Spleen (tissue), 11 donors: ENCODE measurements around the gene WDR86. TPM values are rescaled to one million over a fixed set of nuclear protein-coding genes. Genes with fewer than 3 reads are reported as not detected.
A peak's percentile ranks its signal among the peaks of the same experiment; 100 is the strongest.

Experiments used
- DNase-seq: peaks from one replicate; pipeline ENCODE4 v3.0.0-alpha.2; 2020
- H3K27ac ChIP-seq, 8 donors: fragments of 200-600 bp; sonication (generic) in 7 of 8; 1 replicate in 4 of 8; 2 replicates in 4 of 8; pipeline versions ENCODE4 v1.5.0 to v1.8.0; 2016 to 2021; ENCODE audit warnings: inconsistent platforms in 4 of 8, mild to moderate bottlenecking in 4 of 8, moderate library complexity in 1 of 8
- H3K27me3 ChIP-seq, 7 donors: fragments of 200-600 bp; sonication (generic) in 6 of 7; replicated peaks in 1 of 7; 1 replicate in 4 of 7; 2 replicates in 3 of 7; pipeline versions ENCODE4 v1.5.0 to v1.8.0; 2016 to 2021; ENCODE audit warnings: inconsistent platforms in 3 of 7, mild to moderate bottlenecking in 1 of 7
- H3K36me3 ChIP-seq, 6 donors: fragments of 200-600 bp; sonication (generic) in 5 of 6; 1 replicate in 4 of 6; 2 replicates in 2 of 6; pipeline versions ENCODE4 v1.5.0 to v1.8.0; 2016 to 2021; ENCODE audit warnings: inconsistent platforms in 2 of 6
- H3K4me1 ChIP-seq, 6 donors: fragments of 200-600 bp; sonication (generic) in 5 of 6; 1 replicate in 3 of 6; 2 replicates in 3 of 6; pipeline versions ENCODE4 v1.5.0 to v1.8.0; 2016 to 2021; ENCODE audit warnings: inconsistent platforms in 3 of 6
- H3K4me3 ChIP-seq, 8 donors: fragments of 200-600 bp; sonication (generic) in 7 of 8; 1 replicate in 4 of 8; 2 replicates in 4 of 8; pipeline versions ENCODE4 v1.5.0 to v1.8.0; 2016 to 2021; ENCODE audit warnings: inconsistent platforms in 4 of 8, mild to moderate bottlenecking in 4 of 8, moderate library complexity in 2 of 8
- H3K9me3 ChIP-seq, 8 donors: fragments of 200-600 bp; sonication (generic) in 7 of 8; 1 replicate in 4 of 8; 2 replicates in 4 of 8; pipeline versions ENCODE4 v1.5.0 to v1.8.0; 2016 to 2021; ENCODE audit warnings: inconsistent platforms in 4 of 8
- POLR2A ChIP-seq, 3 donors: fragments of 450-650 bp; IDR thresholded peaks; one replicate each; pipeline ENCODE4 v1.5.1; 2017; ENCODE audit warnings: antibody characterized with exemption in 3 of 3, mild to moderate bottlenecking in 1 of 3
- POLR2AphosphoS5 ChIP-seq, 3 donors: sonication (generic); formaldehyde crosslinking; IDR thresholded peaks; one replicate each; pipeline ENCODE4 v1.5.1; 2017; ENCODE audit warnings: antibody characterized with exemption in 3 of 3
- WGBS, 5 donors: extraction: QIAGEN DNeasy Blood & Tissue Kit in 3 of 5; methylation state at CpG; one replicate each; pipeline versions ENCODE4 v1.1.5 to v1.1.7; 2013 to 2018; 5-methylcytosine and 5-hydroxymethylcytosine counted together
- intact Hi-C: fragments of 100-400 bp; cut with DNase I; formaldehyde crosslinking; loops from one replicate; pipeline ENCODE4 v1.15.0; 2023; ENCODE audit warnings: low total_unique reads
- polyA plus RNA-seq, 3 donors: library from polyadenylated mRNA; stranded (reverse); fragments of 200-250 nt; gene quantifications; one replicate each; pipeline ENCODE4 v1.2.1, GENCODE V29; 2013
- total RNA-seq, 7 donors: library from RNA; depleted of rRNA in 3 of 7; stranded (reverse); fragments of >200 nt in 3 of 7; fragmentation: NEBNext Ultra II Directional in 4 of 7; extraction: Animal tissue kit (Norgen Biotek cat#: 25700) in 4 of 7; gene quantifications; one replicate each; pipeline versions ENCODE4 v1.1.0 to v1.2.1, GENCODE V29; 2016 to 2021
- TF ChIP-seq, protein P1 (sequence below), 11 experiments: fragments of 200-600 bp in 7 of 11; fragments of 450-650 bp in 4 of 11; sonication (generic) in 4 of 11; IDR thresholded peaks in 8 of 11; conservative IDR thresholded peaks in 3 of 11; 1 replicate in 7 of 11; 2 replicates in 4 of 11; pipeline versions ENCODE4 v1.4.0 to v1.8.0; 2016 to 2021; ENCODE audit warnings: antibody characterized with exemption in 11 of 11, inconsistent platforms in 4 of 11, mild to moderate bottlenecking in 1 of 11
- donor health status: healthy with polysubstance abuse.
- donor health status: DM: no; HTN: no; CAD: no; lungs with moderate emphysema.
- donor health status: DM: no; HTN: no; CAD: no.
- donor health status: Bipolar disorder and iron deficiency.
- donor health status: healthy.
- donor health status: DM: no; HTN: no; CAD: no.
- donor health status: DM: yes; HTN: yes; CAD: no.

Gene WDR86
- total and polyA plus RNA-seq, 10 donors, result 2.8 to 71.9 (median 49.2) TPM

- 90 to 99% (median 93%) methylated on average over 5 of the region's 5 CpGs for WGBS, 5 donors
- TF ChIP-seq POLR2AphosphoS5 (IDR thresholded peaks at IDR 0.05), result no peak
- no peak for TF ChIP-seq POLR2A (IDR thresholded peaks at IDR 0.05)
- TF ChIP-seq, protein P1, sequence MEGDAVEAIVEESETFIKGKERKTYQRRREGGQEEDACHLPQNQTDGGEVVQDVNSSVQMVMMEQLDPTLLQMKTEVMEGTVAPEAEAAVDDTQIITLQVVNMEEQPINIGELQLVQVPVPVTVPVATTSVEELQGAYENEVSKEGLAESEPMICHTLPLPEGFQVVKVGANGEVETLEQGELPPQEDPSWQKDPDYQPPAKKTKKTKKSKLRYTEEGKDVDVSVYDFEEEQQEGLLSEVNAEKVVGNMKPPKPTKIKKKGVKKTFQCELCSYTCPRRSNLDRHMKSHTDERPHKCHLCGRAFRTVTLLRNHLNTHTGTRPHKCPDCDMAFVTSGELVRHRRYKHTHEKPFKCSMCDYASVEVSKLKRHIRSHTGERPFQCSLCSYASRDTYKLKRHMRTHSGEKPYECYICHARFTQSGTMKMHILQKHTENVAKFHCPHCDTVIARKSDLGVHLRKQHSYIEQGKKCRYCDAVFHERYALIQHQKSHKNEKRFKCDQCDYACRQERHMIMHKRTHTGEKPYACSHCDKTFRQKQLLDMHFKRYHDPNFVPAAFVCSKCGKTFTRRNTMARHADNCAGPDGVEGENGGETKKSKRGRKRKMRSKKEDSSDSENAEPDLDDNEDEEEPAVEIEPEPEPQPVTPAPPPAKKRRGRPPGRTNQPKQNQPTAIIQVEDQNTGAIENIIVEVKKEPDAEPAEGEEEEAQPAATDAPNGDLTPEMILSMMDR (IDR thresholded peaks at IDR 0.05 in 8 of 11, conservative IDR thresholded peaks at IDR 0.05 in 3 of 11), result no peak
- DNase-seq, result peak; percentile 32
- H3K9me3 ChIP-seq, result no peaks in the 10 kb centered on the region
- H3K4me1 ChIP-seq, result peaks cover 3 to 21% (median 11%) of the 10 kb centered on the region in 6 donors
- peaks cover 0 to 9% (median 0%) of the 10 kb centered on the region in 7 donors for H3K27me3 ChIP-seq
- H3K4me3 ChIP-seq, result no peak overlapping the region
- intact Hi-C loops, result no loop called here
- H3K36me3 ChIP-seq, result no peaks in the 10 kb centered on the region
- H3K27ac ChIP-seq, result no peak overlapping the region
These were observed 46.4 kb upstream of the WDR86 start for GRCh38 chr7:151456276-151456675.

GRCh38 chr7:151455690-151456089 lies 45.9 kb upstream of the WDR86 start:
- DNase-seq, result peak; percentile 17
- Histone ChIP-seq H3K4me3 (no peak overlapping the region), H3K36me3 (no peaks in the 10 kb centered on the region), H3K9me3 (no peaks in the 10 kb centered on the region), H3K27ac (no peak overlapping the region), H3K27me3 (peaks cover 0 to 9% (median 0%) of the 10 kb centered on the region in 7 donors), H3K4me1 (peaks cover 3 to 18% (median 11%) of the 10 kb centered on the region in 6 donors)
- intact Hi-C loops, result no loop called here
- TF ChIP-seq POLR2A (IDR thresholded peaks at IDR 0.05), result no peak
- TF ChIP-seq POLR2AphosphoS5 (IDR thresholded peaks at IDR 0.05), result no peak
- TF ChIP-seq, protein P1 (IDR thresholded peaks at IDR 0.05 in 8 of 11, conservative IDR thresholded peaks at IDR 0.05 in 3 of 11), result no peak
- 68 to 84% (median 73%) methylated on average over 4 of the region's 4 CpGs for WGBS, 5 donors

- H3K9me3 ChIP-seq, result no peaks in the 10 kb centered on the region
- H3K36me3 ChIP-seq, result no peaks in the 10 kb centered on the region
- H3K4me1 ChIP-seq, result peaks cover 3 to 11% (median 5%) of the 10 kb centered on the region in 6 donors
- no peak overlapping the region for H3K27ac ChIP-seq
- no peak for TF ChIP-seq POLR2AphosphoS5 (IDR thresholded peaks at IDR 0.05)
- TF ChIP-seq, protein P1 (IDR thresholded peaks at IDR 0.05 in 8 of 11, conservative IDR thresholded peaks at IDR 0.05 in 3 of 11), result no peak
- TF ChIP-seq POLR2A (IDR thresholded peaks at IDR 0.05), result no peak
- peak; percentile 67 for DNase-seq
- WGBS, 5 donors, result 87 to 95% (median 90%) methylated on average over 15 of the region's 15 CpGs
- H3K27me3 ChIP-seq, result peaks cover 0 to 4% (median 0%) of the 10 kb centered on the region in 7 donors
- no peak overlapping the region for H3K4me3 ChIP-seq
- intact Hi-C loops, result no loop called here
These were observed 45.2 kb upstream of the WDR86 start for GRCh38 chr7:151454932-151455530.

GRCh38 chr7:151454305-151454704 lies 44.5 kb upstream of the WDR86 start:
- H3K36me3 ChIP-seq, result no peaks in the 10 kb centered on the region
- intact Hi-C loops, result no loop called here
- H3K9me3 ChIP-seq, result no peaks in the 10 kb centered on the region
- TF ChIP-seq POLR2A (IDR thresholded peaks at IDR 0.05) (no peak), POLR2AphosphoS5 (IDR thresholded peaks at IDR 0.05) (no peak)
- TF ChIP-seq, protein P1 (IDR thresholded peaks at IDR 0.05 in 8 of 11, conservative IDR thresholded peaks at IDR 0.05 in 3 of 11), result no peak
- peak; percentile 53 for DNase-seq
- whole genome bisulfite sequencing, 5 donors, result 91 to 95% (median 94%) methylated on average over 14 of the region's 14 CpGs
- no peak overlapping the region for H3K4me3 ChIP-seq
- H3K27ac ChIP-seq, result no peak overlapping the region
- peaks cover 0 to 4% (median under 1%) of the 10 kb centered on the region in 6 donors for H3K4me1 ChIP-seq
- peaks cover 0 to 5% (median 0%) of the 10 kb centered on the region in 7 donors for H3K27me3 ChIP-seq
